UCSD-AML1 (cell line): ENCODE measurements around the gene AIF1L.
"Not testable (repeated sequence)": the region's sequence is repeated elsewhere in the genome, so short reads cannot be mapped to it uniquely, and the experiment has no call there.

Experiments
- DNase-seq: peaks from one replicate; lab custom pipeline; 2025; ENCODE audit not compliant: unreplicated experiment; lab: John Stamatoyannopoulos, UW

The AIF1L gene

DNA sequence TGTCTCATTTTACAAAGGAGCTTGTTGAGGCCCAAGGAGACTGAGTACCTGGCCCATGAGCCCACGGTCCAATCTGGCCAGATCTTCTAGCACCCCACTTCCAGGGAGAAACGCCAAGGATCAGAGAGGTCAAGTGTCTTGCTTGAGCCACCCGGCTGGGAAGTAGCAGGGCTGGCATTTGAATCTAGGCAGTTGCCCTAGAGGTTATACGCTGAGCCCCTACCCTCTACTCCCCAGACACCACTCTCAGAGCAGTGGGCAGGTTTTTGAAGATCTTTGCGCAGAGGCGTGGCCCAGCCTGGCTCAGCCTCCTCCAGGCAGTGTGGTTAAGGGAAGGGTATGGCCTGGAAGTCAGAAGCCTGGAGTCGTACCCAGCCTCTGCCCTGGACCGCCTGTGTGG lies 23.3 kb downstream of the AIF1L start:
- no peak for DNase-seq

GRCh38 chr9:131120620-131121228 lies 24.4 kb downstream of the AIF1L start:
- DNase-seq: no peak

GRCh38 chr9:131121346-131121745 lies 25.0 kb downstream of the AIF1L start:
- no peak for DNase-seq

GRCh38 chr9:131122158-131122557 lies 25.8 kb downstream of the AIF1L start:
- DNase-seq: no peak

DNA sequence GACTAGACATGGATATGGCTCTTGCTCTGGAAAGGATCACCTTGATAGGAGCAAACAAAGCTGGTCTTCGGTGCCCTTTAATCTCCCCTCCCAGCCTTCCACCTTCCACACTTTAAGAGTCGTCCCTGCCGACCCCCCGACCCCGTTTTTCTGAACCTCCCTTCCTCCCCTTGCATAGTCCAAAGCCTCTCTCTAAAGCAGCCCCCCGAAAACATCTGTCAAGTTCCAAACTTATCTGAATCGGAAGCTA lies 28.6 kb downstream of the AIF1L start:
- no peak for DNase-seq

DNA sequence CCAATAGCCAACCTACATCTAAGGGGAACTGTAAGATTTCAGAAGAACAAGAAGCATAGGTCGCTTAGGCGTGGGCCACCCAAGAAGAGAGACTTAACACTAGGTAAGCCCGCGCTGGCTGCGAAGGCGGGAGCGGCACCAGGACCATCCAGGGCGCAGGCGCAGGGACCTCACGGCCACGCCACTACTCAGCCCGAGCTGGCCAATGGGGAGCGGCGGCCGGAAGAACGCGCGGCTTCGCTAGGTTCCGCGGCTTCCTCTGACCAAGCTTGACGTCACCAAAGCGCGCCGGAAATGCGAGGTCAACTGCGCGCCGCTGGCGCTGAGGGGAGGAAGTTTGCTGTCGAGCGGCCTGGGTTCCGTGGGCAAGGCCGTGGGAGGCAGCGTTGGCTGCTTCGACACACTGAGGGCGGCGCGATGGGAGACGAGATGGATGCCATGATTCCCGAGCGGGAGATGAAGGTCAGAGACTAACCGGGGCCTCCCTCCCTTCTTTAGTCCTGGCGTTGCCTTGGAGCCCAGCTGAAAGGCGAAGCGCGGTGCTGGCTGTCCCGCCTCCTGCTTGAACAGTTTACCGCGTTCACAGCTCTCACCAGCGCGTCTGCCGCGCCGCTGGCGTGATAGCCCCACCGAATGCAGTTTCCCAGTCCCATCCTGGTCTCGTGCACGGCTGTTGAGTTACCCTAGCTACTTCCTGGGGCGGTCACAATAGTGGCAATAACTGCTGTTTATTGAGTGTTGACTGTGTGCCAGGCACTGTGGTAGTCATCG lies 29.1 kb downstream of the AIF1L start, which contains the start of gene NUP214:
Gene NUP214, plus strand, starts transcription at position 299 of the 771 bp plus-strand sequence. Its CDS starts 119 bp downstream, at position 418.
- DNase-seq: peak; percentile 99

DNA sequence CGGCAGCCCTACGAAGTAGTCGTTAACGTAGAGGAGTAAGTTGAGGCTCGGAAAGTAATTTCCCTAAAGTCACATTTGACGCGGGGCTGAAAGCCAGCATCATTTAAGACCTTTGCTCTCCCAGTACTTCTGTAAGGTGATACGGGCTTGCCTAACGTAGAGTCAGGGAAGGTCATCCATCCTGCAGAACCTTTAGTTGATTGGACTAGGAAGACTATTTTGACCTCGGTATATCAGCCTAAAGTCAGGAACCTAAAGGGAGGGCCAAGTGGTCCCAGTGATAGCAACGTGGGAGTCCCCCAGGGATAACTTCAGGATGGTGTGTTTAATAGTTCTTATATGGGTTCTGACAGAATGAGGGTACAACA lies 29.7 kb downstream of the AIF1L start:
- DNase-seq: no peak

DNA sequence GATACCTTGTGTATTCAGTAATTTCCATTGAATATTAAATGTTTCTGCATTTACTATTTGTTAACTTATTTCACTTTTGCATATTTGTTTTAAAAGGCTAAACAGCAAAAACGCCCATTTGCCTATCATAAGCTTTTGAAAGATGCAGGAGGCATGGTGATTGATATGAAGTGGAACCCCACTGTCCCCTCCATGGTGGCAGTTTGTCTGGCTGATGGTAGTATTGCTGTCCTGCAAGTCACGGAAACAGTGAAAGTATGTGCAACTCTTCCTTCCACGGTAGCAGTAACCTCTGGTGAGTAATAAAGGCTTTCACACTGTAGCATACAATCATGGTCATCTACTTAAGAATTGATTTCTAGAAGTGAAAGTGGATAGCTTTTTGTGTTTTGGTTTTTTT lies 32.9 kb downstream of the AIF1L start:
- DNase-seq: no peak

DNA sequence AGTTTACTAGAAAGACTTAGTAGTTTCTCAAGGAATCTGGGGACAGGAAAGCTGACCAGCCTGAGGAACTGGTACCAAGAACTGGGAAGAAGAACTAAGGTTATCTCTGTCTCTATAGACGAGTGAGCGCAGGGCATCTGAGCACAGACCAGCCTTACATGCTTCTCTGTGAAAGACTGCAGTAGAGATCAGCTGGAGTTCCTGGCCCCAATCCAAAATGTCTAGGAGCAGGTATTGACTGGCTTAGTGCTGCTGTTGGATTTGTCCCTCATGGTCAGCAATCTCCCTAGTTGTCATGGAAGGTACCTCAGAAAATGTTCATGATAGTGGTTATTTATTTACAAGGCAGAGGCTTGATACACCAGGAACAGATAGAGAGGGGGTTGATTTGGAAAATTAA lies 42.3 kb downstream of the AIF1L start:
- DNase-seq: no peak

GRCh38 chr9:131140112-131140511 lies 43.8 kb downstream of the AIF1L start:
- DNase-seq: no peak

DNA sequence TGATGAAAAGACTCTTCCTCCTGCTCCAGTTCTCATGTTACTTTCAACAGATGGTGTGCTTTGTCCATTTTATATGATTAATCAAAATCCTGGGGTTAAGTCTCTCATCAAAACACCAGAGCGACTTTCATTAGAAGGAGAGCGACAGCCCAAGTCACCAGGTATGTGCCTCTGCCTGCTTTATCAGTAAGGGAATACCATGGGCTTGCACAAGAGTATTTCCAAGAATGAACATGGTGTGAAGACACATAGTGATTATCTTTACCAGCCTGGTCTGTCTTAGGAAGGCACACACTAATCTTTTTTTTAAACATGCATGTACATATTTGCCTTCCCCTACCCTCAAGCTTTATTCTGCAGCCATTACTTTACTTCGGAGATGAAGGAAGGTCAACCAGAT lies 44.2 kb downstream of the AIF1L start:
- DNase-seq: no peak

DNA sequence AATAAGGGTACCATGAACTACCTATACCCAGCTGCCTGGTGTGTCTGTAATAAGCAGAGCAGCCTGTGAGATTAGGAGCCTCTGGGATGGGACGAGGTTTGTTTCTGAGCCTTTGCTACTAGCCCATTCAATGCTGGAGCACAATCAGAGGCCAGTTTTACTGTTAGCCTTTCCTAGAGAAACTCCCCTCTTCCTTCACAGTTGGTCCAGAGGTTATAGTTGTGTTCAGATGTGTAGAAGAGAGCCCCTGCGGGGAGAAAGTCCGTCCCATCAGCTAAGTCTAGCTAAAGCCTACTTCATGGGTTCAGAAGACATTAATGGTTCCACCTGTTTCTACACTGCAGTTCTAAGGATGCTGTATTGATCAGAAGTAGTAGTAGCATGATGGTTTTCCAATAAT lies 45.8 kb downstream of the AIF1L start:
- no peak for DNase-seq

GRCh38 chr9:131144201-131144600 lies 47.9 kb downstream of the AIF1L start:
- peak; percentile 28 for DNase-seq

- DNase-seq: no peak
Measured at GRCh38 chr9:131145245-131145644, 48.9 kb downstream of the AIF1L start.

DNA sequence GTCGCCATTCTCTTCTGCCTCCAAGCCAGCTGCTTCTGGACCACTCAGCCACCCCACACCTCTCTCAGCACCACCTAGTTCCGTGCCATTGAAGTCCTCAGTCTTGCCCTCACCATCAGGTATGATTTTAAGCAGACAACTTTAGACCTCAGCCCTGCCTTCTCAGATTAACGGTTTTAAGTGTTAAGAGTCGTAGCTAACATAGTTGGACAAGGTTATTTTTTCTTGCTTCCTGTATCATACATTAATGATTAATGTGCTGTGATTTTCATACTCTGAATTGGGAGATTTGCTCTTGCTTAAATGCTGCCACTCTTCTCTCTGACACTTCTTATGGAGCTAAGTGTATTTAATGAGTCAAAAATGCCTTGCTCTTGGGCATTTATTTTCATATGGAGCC lies 49.9 kb downstream of the AIF1L start:
- no peak for DNase-seq

- no peak for DNase-seq
Measured at GRCh38 chr9:131148276-131148675, 51.9 kb downstream of the AIF1L start.

DNA sequence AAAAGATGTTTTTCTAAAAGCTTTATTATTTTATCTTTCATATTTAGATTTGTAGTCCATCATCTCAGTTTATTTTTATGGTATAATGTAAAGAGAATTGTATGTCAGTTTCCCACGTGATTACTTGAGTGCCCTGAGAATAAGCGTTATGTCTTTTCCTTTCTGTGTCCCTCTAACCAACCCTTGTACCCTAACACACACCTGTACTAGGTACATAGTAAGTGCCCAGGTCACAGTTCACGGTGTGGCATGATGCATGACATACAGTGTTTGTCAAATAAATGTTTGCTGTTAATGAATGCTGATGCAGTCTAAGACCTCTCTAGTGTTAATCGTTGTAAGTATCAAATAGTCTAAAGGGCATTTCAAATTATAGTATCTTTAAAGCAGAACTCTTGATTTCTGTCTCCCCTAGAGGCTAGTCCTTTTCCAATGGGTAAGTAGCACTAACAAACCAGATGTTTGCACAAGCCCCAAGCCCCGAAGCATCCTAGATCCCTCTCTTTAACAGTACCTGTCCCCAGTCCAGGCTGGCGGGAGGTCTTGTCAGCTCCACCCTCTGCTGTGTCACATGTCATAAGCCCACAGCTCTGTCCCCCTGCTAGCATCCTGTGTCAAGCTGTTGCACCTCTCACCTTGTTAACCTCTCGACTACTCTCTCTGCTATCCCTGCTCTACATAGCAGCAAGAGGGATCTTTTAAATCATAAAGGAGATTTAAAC lies 52.8 kb downstream of the AIF1L start:
- no peak for DNase-seq

DNA sequence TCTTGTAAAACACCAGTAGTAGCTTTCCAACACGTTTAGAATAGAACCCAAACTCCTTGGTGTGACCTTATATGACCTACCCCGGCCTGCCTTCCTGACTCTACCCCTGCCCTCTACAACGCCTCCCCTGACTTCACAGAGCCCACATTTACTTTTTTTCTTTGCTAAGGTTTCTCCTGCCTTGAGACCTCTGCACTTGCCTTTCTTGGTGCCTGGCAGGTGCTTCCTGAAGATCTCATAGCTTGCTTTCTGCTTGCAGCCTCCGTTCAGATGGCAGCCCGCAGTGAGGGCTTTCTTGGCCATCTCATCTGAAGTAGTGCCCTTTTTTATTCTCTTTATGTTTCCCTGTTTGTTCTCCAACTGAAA lies 53.3 kb downstream of the AIF1L start:
- DNase-seq: no peak

GRCh38 chr9:131153595-131153994 lies 57.3 kb downstream of the AIF1L start:
- no peak for DNase-seq

DNA sequence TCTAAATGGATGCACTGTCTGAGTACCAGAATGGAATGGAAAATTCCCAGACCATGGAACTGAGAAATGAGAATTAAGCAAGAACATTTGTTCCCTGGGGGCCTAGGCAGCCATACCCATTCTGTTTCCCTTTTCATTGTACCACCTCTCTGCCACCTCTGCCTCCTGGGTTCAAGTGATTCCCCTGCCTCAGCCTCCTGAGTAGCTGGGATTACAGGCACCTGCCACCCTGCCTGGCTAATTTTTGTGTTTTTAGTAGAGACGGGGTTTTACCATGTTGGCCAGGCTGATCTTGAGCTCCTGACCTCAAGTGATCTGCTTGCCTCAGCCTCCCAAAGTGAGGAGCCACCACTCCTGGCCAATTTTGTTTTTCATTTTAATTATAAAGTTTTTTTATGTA lies 62.3 kb downstream of the AIF1L start:
- DNase-seq: not testable (repeated sequence)

- DNase-seq: no peak
Measured at GRCh38 chr9:131160416-131161112, 64.2 kb downstream of the AIF1L start.

DNA sequence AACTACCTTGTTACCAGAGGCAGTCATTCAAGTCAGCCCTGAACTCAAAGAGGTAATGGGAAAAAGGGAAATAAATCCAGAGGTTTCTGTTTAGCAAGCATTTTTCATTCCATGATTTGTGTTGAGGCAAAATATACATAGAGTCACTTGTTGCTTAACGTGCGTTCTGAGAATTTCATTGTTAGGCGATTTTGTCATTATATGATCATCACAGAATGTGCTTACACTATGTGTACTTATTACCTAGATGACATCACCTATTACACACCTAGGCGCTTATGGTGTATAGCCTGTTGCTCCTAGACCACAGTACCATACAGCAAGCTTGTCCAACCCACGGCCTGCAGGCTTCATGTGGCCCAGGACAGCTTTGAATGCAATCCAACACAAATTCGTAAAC lies 65.3 kb downstream of the AIF1L start:
- DNase-seq: no peak
